Measurements from ENCODE around the gene CCDC102A. TPM values are rescaled to one million over a fixed set of nuclear protein-coding genes. Genes with fewer than 3 reads are reported as not detected.
A peak's percentile ranks its signal among the peaks of the same experiment; 100 is the strongest.

The CCDC102A gene
- total and polyA plus RNA-seq, 2 of the 13 experiments (the other 11 are each of a cell fraction or from before 2014, with no cell fraction given): 2.1 to 2.8 TPM

GRCh38 chr16:57518520-57518919 is 17.9 kb downstream of the CCDC102A start (continued):
- no peak for TF ChIP-seq RERE (CRISPR knock-in tag; IDR thresholded peaks at IDR 0.05; ENCODE audit: low read depth)
- TF ChIP-seq ZNF556 (CRISPR knock-in tag; IDR thresholded peaks at IDR 0.05; ENCODE audit: borderline replicate concordance): 0 out of 2 replicates have a peak, but pooled peaks have one; percentile 20
- no peak for TF ChIP-seq YEATS2 (CRISPR knock-in tag; IDR thresholded peaks at IDR 0.05; ENCODE audit: borderline replicate concordance)
- no peak for TF ChIP-seq RAD51 (IDR thresholded peaks at IDR 0.05; ENCODE audit: borderline replicate concordance)
- no peak for TF ChIP-seq ZNF598 (CRISPR knock-in tag; IDR thresholded peaks at IDR 0.05; ENCODE audit: borderline replicate concordance)
- TF ChIP-seq SATB2 (CRISPR knock-in tag; IDR thresholded peaks at IDR 0.05): no peak

All from HepG2 (cell line).